GM19372 (cell line): Measurements from ENCODE around the gene DYSF.

Source experiments
- ATAC-seq: cut with Tn5 transposase; IDR thresholded peaks from one replicate; pipeline ENCODE4 v1.9.1; 2021; ENCODE audit warnings: mild to moderate bottlenecking, low read depth, moderate library complexity; ENCODE audit not compliant: unreplicated experiment

The DYSF gene

DNA sequence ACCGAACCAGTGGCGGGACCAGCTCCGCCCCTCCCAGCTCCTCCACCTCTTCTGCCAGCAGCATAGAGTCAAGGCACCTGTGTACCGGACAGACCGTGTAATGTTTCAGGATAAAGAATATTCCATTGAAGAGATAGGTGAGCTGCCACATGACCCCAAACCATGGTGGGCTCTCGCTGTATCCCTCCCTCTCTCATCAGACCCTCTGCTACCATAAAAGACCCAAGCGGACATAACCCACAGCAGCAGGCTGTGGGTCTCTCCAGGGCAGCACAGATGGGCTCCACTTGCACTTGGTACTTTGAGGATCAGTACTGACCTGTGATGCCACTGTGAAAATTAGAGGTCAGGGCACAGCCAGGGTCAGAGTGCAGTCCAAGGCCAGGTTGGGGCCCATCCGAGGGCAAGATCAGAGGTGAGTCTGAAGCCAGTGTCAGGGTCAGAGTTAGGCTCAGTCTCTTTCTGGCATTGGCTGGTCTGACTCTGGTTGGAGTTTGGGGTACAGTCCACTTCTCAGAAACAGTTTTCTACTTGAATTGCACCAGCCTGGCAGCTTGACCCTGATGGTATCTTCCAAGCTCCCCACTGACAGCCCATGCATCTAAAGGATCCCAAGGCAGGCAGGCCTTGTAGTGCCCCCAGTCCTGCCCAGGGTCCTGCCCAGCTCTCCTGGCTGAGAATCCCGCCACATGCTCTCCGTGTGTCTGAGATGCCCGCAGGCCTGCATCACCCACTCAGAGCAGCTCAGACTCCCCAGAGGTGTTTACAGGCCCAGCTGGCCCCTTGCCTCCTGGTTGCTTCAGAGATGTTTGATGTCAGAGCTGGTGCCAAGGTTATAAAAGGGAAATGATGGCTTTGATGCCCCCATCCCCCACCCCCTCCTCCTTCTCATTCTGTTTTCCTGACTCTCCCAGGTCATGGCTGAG lies 212.1 kb downstream of the DYSF start:
- no peak for ATAC-seq

DNA sequence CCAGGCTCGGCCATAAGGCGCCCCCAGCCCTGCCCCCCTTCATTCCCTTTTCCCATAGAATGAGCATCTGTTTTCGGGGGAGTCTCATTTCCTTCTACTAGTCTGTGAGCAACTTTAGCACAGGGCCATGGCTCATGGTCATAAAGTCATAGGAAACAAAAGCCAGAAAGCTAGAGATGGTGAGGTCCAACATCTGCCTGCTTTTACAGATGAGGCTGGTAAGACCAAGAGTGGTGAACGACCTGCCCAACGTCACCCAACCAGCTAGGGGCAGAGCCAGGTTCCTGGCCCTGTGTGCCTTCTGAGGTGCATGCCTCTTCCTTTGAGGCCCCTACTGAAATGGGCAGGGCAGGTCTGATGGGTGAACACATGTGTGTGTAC lies 212.7 kb downstream of the DYSF start:
- no peak for ATAC-seq

DNA sequence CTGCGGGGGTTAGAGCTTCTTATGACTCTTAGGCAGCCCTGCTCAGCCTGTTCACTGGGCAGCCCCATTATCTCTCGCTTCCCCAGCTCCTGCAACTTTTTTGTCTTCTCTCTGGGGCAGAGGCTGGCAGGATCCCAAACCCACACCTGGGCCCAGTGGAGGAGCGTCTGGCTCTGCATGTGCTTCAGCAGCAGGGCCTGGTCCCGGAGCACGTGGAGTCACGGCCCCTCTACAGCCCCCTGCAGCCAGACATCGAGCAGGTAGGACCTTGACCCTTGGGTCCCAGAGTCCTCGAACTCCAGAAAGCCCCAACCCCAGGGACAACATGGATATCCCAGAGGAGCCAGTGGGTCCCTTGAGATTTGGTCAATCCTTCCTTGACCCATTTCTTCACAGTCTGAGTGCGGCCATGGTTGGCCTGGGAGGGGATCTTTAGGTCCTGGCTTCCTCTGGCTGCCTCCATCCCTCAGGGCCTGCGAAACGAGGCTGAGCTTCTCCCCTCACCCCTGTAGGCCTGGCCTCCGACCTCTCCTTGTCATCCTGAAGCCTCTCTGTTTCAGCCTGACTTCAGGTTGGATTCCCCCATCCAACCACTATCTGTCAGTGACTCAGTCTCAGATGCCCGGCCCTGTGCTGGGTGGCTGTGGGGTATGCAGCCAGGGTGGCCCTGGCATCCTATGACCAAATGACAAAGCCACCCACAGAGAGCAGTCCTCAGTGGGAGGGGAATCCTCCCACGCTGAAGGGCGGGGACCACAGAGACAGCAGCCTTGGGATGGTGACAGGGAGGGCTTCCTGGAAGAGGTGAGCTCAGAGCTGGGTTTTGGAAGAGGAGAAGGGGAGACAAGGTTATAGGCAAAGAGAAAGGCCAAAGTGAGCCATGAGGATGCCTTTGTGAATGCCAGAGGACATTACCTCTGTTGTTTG lies 214.2 kb downstream of the DYSF start:
- no peak for ATAC-seq

DNA sequence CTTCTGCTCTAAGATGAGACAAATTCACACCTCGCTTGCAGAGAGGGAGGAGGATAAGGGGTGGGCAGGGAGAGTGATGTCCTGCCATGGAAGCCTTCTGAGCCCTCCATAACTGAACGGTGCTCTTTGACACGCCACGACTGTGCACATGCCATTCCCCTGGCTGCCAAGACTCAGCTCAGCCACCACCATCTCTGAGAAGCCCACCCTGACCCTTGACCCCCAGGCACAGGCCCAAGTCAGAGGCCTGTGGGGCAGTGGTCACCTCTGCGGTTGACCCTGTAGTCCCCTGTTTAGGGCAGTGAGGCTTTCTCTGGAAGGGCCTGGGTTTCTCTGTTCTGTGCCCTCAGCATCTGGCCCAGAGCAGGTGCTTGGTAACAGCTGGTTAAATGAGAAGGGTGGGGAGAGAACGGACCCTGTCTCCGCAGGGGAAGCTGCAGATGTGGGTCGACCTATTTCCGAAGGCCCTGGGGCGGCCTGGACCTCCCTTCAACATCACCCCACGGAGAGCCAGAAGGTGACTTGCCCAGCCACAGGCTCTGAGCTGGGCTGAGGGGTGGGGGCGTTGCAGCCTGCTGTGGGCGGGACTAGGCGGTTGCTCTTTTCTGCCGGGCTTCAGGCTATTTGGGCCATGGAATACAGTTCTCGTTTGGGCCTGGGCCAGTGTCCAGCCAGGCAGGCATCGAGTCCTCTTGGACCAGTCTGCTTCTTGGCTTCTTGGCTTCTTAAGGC lies 215.1 kb downstream of the DYSF start:
- no peak for ATAC-seq

DNA sequence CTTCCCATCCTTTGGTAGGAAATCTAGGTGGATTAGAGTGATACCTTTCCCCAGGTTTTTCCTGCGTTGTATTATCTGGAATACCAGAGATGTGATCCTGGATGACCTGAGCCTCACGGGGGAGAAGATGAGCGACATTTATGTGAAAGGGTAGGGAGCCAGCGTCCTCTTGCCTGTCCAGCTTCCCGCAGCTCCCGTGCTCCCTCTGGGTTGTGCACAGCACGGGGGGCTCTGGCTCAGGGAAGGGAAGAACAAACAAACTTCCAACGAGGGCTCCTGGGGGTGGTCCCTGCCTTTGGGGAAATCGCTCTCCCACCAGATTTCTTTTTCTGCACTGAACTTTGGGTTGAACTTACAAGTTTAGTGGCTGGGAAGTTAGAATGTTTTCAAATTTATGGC lies 215.7 kb downstream of the DYSF start:
- ATAC-seq = no peak

- ATAC-seq = no peak
Measured at GRCh38 chr2:71669628-71670429, 216.5 kb downstream of the DYSF start.

DNA sequence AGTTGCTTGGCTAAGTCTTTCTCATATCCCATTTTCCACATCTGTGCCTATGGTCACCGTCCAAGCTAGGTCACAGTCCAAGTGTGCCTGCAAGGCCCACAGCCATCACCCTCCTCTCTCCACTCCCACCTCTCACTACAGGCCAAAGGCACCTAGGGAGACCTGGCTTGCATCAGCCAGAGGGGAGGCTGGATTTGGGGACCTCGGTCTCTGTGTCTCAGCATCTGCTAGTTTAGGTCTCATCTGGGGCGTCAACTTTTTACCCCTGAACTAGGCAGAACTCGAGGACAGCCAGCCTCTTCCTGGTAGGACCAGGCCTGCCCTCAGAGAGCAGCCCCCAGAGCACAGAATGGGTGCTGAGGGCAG lies 217.1 kb downstream of the DYSF start:
- ATAC-seq = no peak

DNA sequence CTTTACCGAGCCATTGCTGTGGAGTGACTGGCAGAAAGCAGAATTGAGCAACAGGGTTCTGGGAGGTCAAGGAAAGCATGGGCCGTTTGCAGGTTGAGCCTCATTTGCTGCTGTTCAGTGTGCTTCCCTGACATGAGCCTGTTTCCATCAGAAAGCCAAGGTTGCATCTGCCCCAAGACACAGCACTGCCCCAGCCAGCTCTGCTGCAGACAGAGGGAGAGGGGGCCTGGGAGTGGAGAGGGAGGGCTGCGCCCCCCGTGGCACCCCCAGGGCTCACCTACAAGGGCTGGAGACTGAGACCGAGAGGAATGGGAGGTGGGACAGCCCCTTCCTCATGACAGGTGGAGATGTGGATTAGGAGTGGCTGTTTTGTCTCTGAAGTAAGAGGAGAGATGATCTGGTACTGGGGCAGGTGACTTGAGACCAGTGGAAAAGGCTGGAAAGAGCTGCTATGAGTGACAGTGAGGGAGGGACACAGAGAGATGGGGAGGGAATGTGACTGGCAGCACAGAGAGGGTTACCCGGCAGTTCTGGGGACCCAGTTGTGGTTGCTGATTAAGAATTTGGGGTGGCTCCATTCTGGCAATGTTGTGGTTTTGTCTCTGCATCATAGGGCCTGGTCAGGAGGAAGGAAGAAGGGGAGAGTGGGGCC lies 218.0 kb downstream of the DYSF start:
- no peak for ATAC-seq

DNA sequence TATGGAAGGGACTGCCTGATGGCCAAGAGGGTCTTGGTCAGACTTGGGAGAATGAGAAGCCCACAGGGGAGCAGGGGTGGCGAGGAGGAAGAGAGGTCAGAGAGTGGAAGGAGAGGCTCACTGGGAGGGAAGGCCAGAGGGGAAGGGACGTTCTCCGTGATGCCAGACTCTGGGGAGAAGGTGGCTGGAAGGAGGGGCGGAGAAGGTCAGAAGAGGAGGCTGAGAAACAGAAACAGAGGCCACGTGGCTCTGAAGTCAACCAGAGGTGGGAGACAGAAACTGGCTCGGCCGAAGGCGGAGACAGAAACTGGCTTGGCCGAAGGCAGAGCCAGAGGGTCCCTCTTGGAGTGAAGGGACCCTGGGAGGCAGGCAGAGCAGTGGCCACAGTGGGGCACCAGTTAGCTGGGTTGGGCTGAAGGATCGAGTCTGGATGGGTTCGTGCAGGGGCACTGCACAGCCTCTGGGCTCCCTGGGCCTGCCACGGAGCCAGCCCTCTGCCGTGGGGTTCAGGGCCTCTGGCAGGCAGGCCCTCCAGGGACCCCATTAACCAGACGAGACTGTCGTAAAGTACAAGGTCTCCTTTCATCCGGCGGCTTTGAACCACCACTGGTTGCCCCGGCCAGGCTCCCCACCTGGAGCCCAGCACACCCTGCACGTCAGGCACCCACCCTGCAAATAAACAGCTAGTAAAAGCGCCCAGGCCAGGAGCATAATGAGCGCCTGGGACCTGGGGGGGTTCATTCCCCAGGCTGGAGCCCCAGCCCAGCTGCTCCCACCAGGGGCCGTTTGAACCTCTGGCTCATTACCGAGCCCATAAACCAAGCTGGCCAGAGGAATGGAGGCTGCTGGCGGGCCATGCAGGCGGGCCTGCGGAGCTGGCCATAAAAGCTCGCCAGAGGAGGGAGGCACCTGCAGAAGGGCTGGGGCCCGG lies 218.8 kb downstream of the DYSF start:
- no peak for ATAC-seq

DNA sequence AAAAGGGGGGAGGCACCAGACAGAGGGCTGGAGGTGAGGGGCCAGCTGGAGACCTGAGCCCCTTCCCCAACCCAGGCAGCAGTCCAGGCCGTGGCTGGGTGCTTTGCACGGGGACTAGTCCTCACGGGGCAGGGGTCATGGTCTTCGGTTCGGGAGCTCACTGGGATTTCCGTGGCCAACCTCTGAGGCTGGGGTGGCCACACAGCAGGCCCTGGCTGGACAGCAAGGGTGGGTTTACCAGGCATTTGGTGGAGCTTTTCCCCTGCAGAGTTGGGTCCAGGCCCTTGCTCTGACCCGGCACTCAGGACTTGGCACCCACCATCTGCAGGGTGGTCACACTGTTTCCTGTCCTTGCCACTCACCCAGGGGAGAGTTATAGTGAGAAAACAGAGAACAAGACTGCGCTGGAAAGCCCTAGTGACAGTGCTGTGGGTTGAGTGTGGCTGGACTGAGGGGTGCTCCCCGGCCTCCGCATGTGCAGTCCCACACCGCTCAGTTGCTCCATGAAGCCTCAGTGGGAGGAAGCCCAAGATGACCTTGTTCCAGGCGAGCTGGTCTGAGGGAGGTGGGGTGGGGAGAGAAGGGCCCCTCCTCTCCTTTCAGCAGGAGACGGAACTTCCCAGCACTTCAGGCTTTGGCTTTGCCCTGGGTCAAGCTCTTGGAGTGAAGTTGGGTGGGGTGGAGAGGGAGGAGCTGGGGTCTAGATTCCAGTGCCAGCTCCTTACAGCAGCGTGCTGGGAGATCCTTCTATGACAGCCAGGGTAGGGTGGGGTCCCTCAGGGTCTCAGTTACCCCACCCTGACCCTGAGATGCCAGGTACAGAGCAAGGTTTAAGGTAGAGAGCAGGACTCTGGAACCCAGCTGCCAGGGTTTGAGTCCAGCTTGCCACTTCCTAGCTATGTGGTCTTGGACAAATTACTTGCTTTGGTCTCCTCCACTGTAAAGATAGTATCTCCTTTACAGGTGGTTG lies 219.8 kb downstream of the DYSF start:
- no peak for ATAC-seq

DNA sequence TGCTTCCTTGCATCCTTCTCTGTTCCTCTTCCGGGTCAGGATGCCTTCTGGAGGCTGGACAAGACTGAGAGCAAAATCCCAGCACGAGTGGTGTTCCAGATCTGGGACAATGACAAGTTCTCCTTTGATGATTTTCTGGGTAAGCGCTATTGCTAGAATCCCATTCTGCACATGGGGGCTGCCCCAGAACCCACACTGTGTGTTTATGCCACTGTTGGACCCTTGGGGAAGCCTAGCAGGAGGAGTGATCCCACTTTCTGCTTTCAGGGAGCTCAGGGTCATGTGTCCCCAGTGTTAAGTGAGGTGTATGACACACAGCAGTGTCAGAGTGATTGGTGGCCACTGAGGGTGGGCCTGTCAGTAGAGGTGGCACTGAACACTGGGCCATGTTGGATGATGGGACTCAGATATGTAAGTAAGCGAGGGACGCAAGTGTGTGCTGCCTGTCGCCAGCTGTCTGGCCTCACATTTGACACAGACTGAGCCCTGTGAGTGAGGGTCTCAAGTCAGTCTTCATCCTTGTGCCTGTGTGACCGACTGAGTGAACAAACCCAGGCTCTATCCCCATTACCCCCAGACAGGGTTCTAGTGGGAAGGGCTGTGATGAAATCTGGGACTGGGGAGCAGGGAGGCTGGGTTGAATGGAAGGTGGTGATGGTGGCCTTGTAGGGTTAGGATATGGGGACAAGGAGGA lies 220.9 kb downstream of the DYSF start:
- ATAC-seq = no peak

DNA sequence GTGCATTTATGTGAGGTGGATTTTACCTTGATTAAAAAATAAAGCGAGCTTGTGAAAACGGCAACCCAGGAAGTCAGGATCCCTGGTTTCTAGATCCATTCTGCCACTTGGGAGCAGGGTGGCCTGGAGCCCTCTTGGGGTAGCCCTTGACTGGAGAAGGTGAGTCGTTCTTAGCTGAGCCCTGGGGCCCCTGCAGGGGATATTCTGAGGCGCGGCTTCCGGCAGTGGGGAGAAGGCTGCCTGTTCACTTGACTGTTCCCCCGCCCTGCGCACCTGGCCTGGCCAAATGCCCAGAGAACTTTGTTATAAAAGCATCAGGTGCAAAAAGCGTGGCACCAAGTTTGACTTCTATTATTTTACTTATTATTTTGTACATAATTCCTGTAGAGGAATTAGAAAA lies 221.9 kb downstream of the DYSF start:
- ATAC-seq = no peak

- ATAC-seq = no peak
Measured at GRCh38 chr2:71678874-71679273, 225.5 kb downstream of the DYSF start.

- ATAC-seq = no peak
Measured at GRCh38 chr2:71679491-71679890, 226.1 kb downstream of the DYSF start.

DNA sequence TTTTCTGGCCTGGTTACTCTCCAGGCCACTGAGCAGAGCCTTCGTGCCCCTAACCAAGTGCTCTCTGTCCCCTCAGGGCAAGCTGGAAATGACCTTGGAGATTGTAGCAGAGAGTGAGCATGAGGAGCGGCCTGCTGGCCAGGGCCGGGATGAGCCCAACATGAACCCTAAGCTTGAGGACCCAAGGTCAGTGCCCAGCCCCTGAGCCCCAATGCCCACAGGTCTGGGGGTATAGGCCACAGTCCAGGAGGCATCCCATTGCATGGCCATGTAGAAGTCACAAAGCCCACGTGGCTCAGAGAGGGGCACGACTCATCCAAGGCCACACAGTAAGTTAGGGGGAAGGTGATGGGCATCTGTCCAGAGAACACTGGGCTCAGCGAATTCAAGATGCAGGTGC lies 227.6 kb downstream of the DYSF start:
- ATAC-seq = no peak

DNA sequence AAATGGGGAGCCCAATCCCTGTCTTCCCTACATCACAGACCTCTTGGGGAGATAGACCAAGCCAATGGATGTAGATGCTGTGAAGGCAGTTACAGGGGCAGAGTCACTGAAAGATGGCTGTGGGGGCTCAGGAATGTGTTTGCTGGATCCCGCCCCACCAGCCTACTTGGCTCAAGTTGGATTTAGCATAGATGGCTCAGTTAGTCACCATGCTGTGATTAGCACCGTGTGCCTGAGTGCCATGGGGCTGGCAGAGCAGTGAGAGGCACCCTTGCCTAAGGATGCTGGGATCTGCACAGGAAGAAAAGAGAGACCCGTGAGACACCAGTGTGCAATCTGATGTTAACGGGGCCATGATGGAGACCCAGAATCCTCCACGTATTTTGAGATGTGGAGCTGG lies 228.3 kb downstream of the DYSF start:
- no peak for ATAC-seq

DNA sequence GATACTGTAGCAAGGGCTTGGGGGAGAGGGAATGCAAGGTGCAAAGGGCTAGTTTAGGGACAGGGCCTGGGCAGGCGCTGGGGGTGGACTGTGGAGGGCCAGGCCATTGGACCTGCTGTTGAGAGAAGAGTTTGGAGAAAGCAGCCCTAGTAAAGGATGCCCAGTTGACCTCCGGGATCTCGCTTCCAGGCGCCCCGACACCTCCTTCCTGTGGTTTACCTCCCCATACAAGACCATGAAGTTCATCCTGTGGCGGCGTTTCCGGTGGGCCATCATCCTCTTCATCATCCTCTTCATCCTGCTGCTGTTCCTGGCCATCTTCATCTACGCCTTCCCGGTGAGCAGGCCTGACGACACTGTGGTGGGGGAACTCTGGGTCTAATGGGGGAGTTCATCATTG lies 229.0 kb downstream of the DYSF start:
- ATAC-seq = no peak
